Duodenal mucosa (tissue), 2 donors: Measurements from ENCODE around the gene CPA5.

Source experiments
- H3K27ac ChIP-seq: one replicate; pipeline ENCODE4 v1.7.0; 2013; ENCODE audit warnings: low read depth, low read length
- H3K27me3 ChIP-seq, 2 donors: one replicate each; pipeline ENCODE4 v1.7.0; 2013; ENCODE audit warnings: low read length in 2 of 2, control low read depth in 1 of 2; ENCODE audit not compliant: insufficient read depth in 2 of 2, control insufficient read depth in 1 of 2
- H3K36me3 ChIP-seq, 2 donors: one replicate each; pipeline ENCODE4 v1.7.0; 2013; ENCODE audit warnings: low read length in 2 of 2, control low read depth in 1 of 2; ENCODE audit not compliant: insufficient read depth in 2 of 2, control insufficient read depth in 1 of 2
- H3K4me1 ChIP-seq, 2 donors: one replicate each; pipeline ENCODE4 v1.7.0; 2013; ENCODE audit warnings: low read length in 2 of 2, control low read depth in 1 of 2; ENCODE audit not compliant: insufficient read depth in 2 of 2, control insufficient read depth in 1 of 2
- H3K4me3 ChIP-seq, 2 donors: one replicate each; pipeline ENCODE4 v1.7.0; 2013; ENCODE audit warnings: low read length in 2 of 2, low read depth in 1 of 2
- H3K9ac ChIP-seq, 2 donors: one replicate each; pipeline ENCODE4 v1.7.0; 2013; ENCODE audit warnings: low read length in 2 of 2, low read depth in 1 of 2
- H3K9me3 ChIP-seq, 2 donors: one replicate each; pipeline ENCODE4 v1.7.0; 2013; ENCODE audit warnings: low read length in 2 of 2, control low read depth in 1 of 2; ENCODE audit not compliant: control insufficient read depth in 1 of 2

Gene CPA5

GRCh38 chr7:130346941-130347340 lies 2.3 kb downstream of the CPA5 start:
- no peaks in the 10 kb centered on the region for H3K27me3 ChIP-seq
- H3K36me3 ChIP-seq = no peaks in the 10 kb centered on the region
- no peak overlapping the region for H3K27ac ChIP-seq
- H3K4me3 ChIP-seq = no peak overlapping the region
- H3K4me1 ChIP-seq = peaks cover 0 to 7% of the 10 kb centered on the region in 2 donors
- H3K9ac ChIP-seq = no peak overlapping the region
- H3K9me3 ChIP-seq = no peaks in the 10 kb centered on the region

- H3K27ac ChIP-seq = no peak overlapping the region
Observed at GRCh38 chr7:130349911-130350782, 5.5 kb downstream of the CPA5 start.

GRCh38 chr7:130350945-130351790 lies 6.6 kb downstream of the CPA5 start:
- Histone ChIP-seq H3K36me3 (no peaks in the 10 kb centered on the region), H3K4me3 (no peak overlapping the region), H3K9ac (no peak overlapping the region), H3K27me3 (no peaks in the 10 kb centered on the region), H3K4me1 (peaks cover 0 to 8% of the 10 kb centered on the region in 2 donors), H3K9me3 (no peaks in the 10 kb centered on the region), H3K27ac (no peak overlapping the region)

More at GRCh38 chr7:130349911-130350782, 5.5 kb downstream of the CPA5 start:
- no peak overlapping the region for H3K9ac ChIP-seq
- no peaks in the 10 kb centered on the region for H3K36me3 ChIP-seq
- no peaks in the 10 kb centered on the region for H3K9me3 ChIP-seq
- peaks cover 0 to 7% of the 10 kb centered on the region in 2 donors for H3K4me1 ChIP-seq
- H3K27me3 ChIP-seq = no peaks in the 10 kb centered on the region
- H3K4me3 ChIP-seq = no peak overlapping the region

- no peaks in the 10 kb centered on the region for H3K9me3 ChIP-seq
- no peak overlapping the region for H3K27ac ChIP-seq
- no peak overlapping the region for H3K9ac ChIP-seq
- no peaks in the 10 kb centered on the region for H3K36me3 ChIP-seq
- peaks cover 0 to 13% of the 10 kb centered on the region in 2 donors for H3K4me1 ChIP-seq
- H3K4me3 ChIP-seq = no peak overlapping the region
- no peaks in the 10 kb centered on the region for H3K27me3 ChIP-seq
Observed at GRCh38 chr7:130351791-130352090, 7.1 kb downstream of the CPA5 start.

GRCh38 chr7:130352194-130353074 lies 7.8 kb downstream of the CPA5 start:
- no peak overlapping the region for H3K9ac ChIP-seq
- no peaks in the 10 kb centered on the region for H3K9me3 ChIP-seq
- peak overlapping the region; percentile 30 for H3K27ac ChIP-seq
- H3K27me3 ChIP-seq = no peaks in the 10 kb centered on the region
- no peaks in the 10 kb centered on the region for H3K36me3 ChIP-seq
- H3K4me1 ChIP-seq = peaks cover 0 to 14% of the 10 kb centered on the region in 2 donors
- H3K4me3 ChIP-seq = no peak overlapping the region

GRCh38 chr7:130353196-130353595 lies 8.6 kb downstream of the CPA5 start:
- Histone ChIP-seq H3K4me1 (peaks cover 0 to 14% of the 10 kb centered on the region in 2 donors), H3K36me3 (no peaks in the 10 kb centered on the region), H3K9me3 (no peaks in the 10 kb centered on the region), H3K4me3 (no peak overlapping the region), H3K27ac (peak overlapping the region; percentile 20), H3K27me3 (no peaks in the 10 kb centered on the region), H3K9ac (no peak overlapping the region)

GRCh38 chr7:130356121-130356875 lies 11.7 kb downstream of the CPA5 start:
- peak overlapping the region in 1 of 2 donors; percentile 12 for H3K9ac ChIP-seq

GRCh38 chr7:130356876-130357611 lies 12.4 kb downstream of the CPA5 start:
- no peak overlapping the region for H3K4me3 ChIP-seq
- H3K4me1 ChIP-seq = peaks cover 0 to 7% of the 10 kb centered on the region in 2 donors
- peaks cover 3 to 4% of the 10 kb centered on the region in 2 donors for H3K9me3 ChIP-seq
- H3K27me3 ChIP-seq = no peaks in the 10 kb centered on the region
- H3K9ac ChIP-seq = no peak overlapping the region
- no peaks in the 10 kb centered on the region for H3K36me3 ChIP-seq
- peak overlapping the region; percentile 64 for H3K27ac ChIP-seq

More at GRCh38 chr7:130356121-130356875, 11.7 kb downstream of the CPA5 start:
- H3K9me3 ChIP-seq = peaks cover 3 to 4% of the 10 kb centered on the region in 2 donors
- peak overlapping the region; percentile 65 for H3K27ac ChIP-seq
- peaks cover 0 to 9% of the 10 kb centered on the region in 2 donors for H3K4me1 ChIP-seq
- H3K27me3 ChIP-seq = no peaks in the 10 kb centered on the region
- H3K36me3 ChIP-seq = no peaks in the 10 kb centered on the region
- H3K4me3 ChIP-seq = no peak overlapping the region

- Histone ChIP-seq H3K27me3 (no peaks in the 10 kb centered on the region), H3K36me3 (no peaks in the 10 kb centered on the region), H3K27ac (no peak overlapping the region), H3K9me3 (peaks cover 3 to 4% of the 10 kb centered on the region in 2 donors), H3K9ac (no peak overlapping the region), H3K4me1 (peaks cover 0 to 7% of the 10 kb centered on the region in 2 donors), H3K4me3 (no peak overlapping the region)
Observed at GRCh38 chr7:130358471-130358870, 13.9 kb downstream of the CPA5 start.
